Liver (tissue), 9 donors: Measurements from ENCODE around the gene TOX4. TPM values are rescaled to one million over a fixed set of nuclear protein-coding genes. Genes with fewer than 3 reads are reported as not detected.
A peak's percentile ranks its signal among the peaks of the same experiment; 100 is the strongest.

ENCODE experiments used
- DNase-seq: peaks from one replicate; pipeline ENCODE4 v3.0.0-alpha.2; 2017; ENCODE audit warnings: low spot score
- H3K27ac ChIP-seq, 2 donors: one replicate each; pipeline ENCODE4 v1.7.0; 2013; ENCODE audit warnings: inconsistent platforms in 2 of 2, low read length in 2 of 2, control low read depth in 1 of 2, low read depth in 1 of 2, mild to moderate bottlenecking in 1 of 2
- H3K27me3 ChIP-seq, 4 donors: one replicate each; pipeline versions ENCODE4 v1.6.1 to v1.7.0; 2013; ENCODE audit warnings: low read length in 3 of 4, inconsistent platforms in 1 of 4, mild to moderate bottlenecking in 1 of 4, moderate library complexity in 1 of 4; ENCODE audit not compliant: control insufficient read depth in 4 of 4, insufficient read depth in 4 of 4
- H3K36me3 ChIP-seq, 4 donors: one replicate each; pipeline versions ENCODE4 v1.6.1 to v1.7.0; 2013; ENCODE audit warnings: low read length in 3 of 4, mild to moderate bottlenecking in 3 of 4, low read depth in 1 of 4, moderate library complexity in 1 of 4; ENCODE audit not compliant: control insufficient read depth in 4 of 4, insufficient read depth in 3 of 4
- H3K4me1 ChIP-seq, 4 donors: one replicate each; pipeline versions ENCODE4 v1.6.1 to v1.7.0; 2013; ENCODE audit warnings: low read length in 3 of 4, mild to moderate bottlenecking in 3 of 4, moderate library complexity in 1 of 4; ENCODE audit not compliant: control insufficient read depth in 4 of 4, insufficient read depth in 4 of 4
- H3K4me3 ChIP-seq, 3 donors: one replicate each; pipeline versions ENCODE4 v1.6.1 to v1.7.0; 2013; ENCODE audit warnings: low read length in 3 of 3, control low read depth in 1 of 3, low read depth in 1 of 3, mild to moderate bottlenecking in 1 of 3
- H3K9ac ChIP-seq, 2 donors: one replicate each; pipeline ENCODE4 v1.7.0; 2013; ENCODE audit warnings: low read length in 2 of 2, mild to moderate bottlenecking in 2 of 2, moderate library complexity in 2 of 2, control low read depth in 1 of 2, low read depth in 1 of 2
- H3K9me3 ChIP-seq, 4 donors: one replicate each; pipeline versions ENCODE4 v1.6.1 to v1.7.0; 2013; ENCODE audit warnings: low read length in 3 of 4; ENCODE audit not compliant: control insufficient read depth in 4 of 4
- ATF3 ChIP-seq: IDR thresholded peaks from 2 replicates; pipeline ENCODE4 v1.6.1; 2016; ENCODE audit warnings: antibody characterized with exemption
- EGR1 ChIP-seq, 2 donors: IDR thresholded peaks; 2 replicates each; pipeline ENCODE4 v1.6.1; 2016 to 2018; ENCODE audit warnings: antibody characterized with exemption in 2 of 2, low read depth in 2 of 2
- FOXA1 ChIP-seq: IDR thresholded peaks from 2 replicates; pipeline ENCODE4 v1.6.1; 2016; ENCODE audit warnings: antibody characterized with exemption
- FOXA2 ChIP-seq: IDR thresholded peaks from 2 replicates; pipeline ENCODE4 v1.6.1; 2016; ENCODE audit warnings: antibody characterized with exemption
- GABPA ChIP-seq, 2 donors: IDR thresholded peaks in 1 of 2; conservative IDR thresholded peaks in 1 of 2; 2 replicates each; pipeline ENCODE4 v1.6.1; 2016; ENCODE audit warnings: antibody characterized with exemption in 2 of 2, mild to moderate bottlenecking in 1 of 2, moderate library complexity in 1 of 2
- HNF4A ChIP-seq, 2 donors: conservative IDR thresholded peaks; 2 replicates each; pipeline ENCODE4 v1.6.1; 2016; ENCODE audit warnings: antibody characterized with exemption in 2 of 2, mild to moderate bottlenecking in 2 of 2
- HNF4G ChIP-seq: IDR thresholded peaks from 2 replicates; pipeline ENCODE4 v1.6.1; 2016; ENCODE audit warnings: antibody characterized with exemption
- JUND ChIP-seq, 2 donors: IDR thresholded peaks; 2 replicates each; pipeline ENCODE4 v1.6.1; 2016; ENCODE audit warnings: antibody characterized with exemption in 2 of 2
- NR2F2 ChIP-seq: IDR thresholded peaks from 2 replicates; pipeline ENCODE4 v1.6.1; 2016; ENCODE audit warnings: antibody characterized with exemption
- RAD21 ChIP-seq, 2 donors: IDR thresholded peaks; 2 replicates each; pipeline ENCODE4 v1.6.1; 2016; ENCODE audit warnings: antibody characterized with exemption in 2 of 2, mild to moderate bottlenecking in 2 of 2
- REST ChIP-seq: IDR thresholded peaks from 2 replicates; pipeline ENCODE4 v1.6.1; 2016; ENCODE audit warnings: antibody characterized with exemption, mild to moderate bottlenecking
- RXRA ChIP-seq, 2 donors: IDR thresholded peaks; 2 replicates each; pipeline ENCODE4 v1.6.1; 2017 to 2018; ENCODE audit warnings: antibody characterized with exemption in 2 of 2, mild to moderate bottlenecking in 1 of 2
- SP1 ChIP-seq: IDR thresholded peaks from 2 replicates; pipeline ENCODE4 v1.6.1; 2018; ENCODE audit warnings: antibody characterized with exemption, mild to moderate bottlenecking
- TAF1 ChIP-seq: conservative IDR thresholded peaks from 2 replicates; pipeline ENCODE4 v1.6.1; 2016; ENCODE audit warnings: antibody characterized with exemption, mild to moderate bottlenecking
- YY1 ChIP-seq: IDR thresholded peaks from 2 replicates; pipeline ENCODE4 v1.6.1; 2016; ENCODE audit warnings: antibody characterized with exemption, mild to moderate bottlenecking
- ZBTB33 ChIP-seq: IDR thresholded peaks from 2 replicates; pipeline ENCODE4 v1.6.1; 2016; ENCODE audit warnings: antibody characterized with exemption
- WGBS: extraction: QIAGEN DNeasy Blood & Tissue Kit; methylation state at CpG from one replicate; pipeline ENCODE4 v1.1.7; 2013; 5-methylcytosine and 5-hydroxymethylcytosine counted together
- polyA plus RNA-seq, 2 donors: library from polyadenylated mRNA; stranded (reverse) in 1 of 2; unstranded in 1 of 2; fragments of 200-250 nt in 1 of 2; fragments of >200 nt in 1 of 2; fragmentation: Nextera tagmentation in 1 of 2; extraction: Ambion mirVana in 1 of 2; gene quantifications; one replicate each; pipeline versions ENCODE4 v1.2.1 to v1.2.3, GENCODE V29; 2013 to 2015
- total RNA-seq, 2 donors: library from RNA; depleted of rRNA; stranded (reverse); fragments of >200 nt; gene quantifications; one replicate each; pipeline ENCODE4 v1.2.3, GENCODE V29; 2014
- TF ChIP-seq, protein P1 (sequence below): fragments of 150-350 bp; IDR thresholded peaks from 2 replicates; pipeline ENCODE4 v1.5.1; 2017; ENCODE audit warnings: improper control_type of control experiment, low read depth, low read length; ENCODE audit not compliant: missing input control
- TF ChIP-seq, protein P2 (sequence below): IDR thresholded peaks from 2 replicates; pipeline ENCODE4 v1.6.1; 2016; ENCODE audit warnings: antibody characterized with exemption
- donor health status: healthy.
- donor health status: healthy.
- donor health status: healthy.
- donor health status: healthy.
- donor health status: healthy.

TOX4 gene
- total and polyA plus RNA-seq, 4 donors: 16.9 to 29.8 (median 20.4) TPM

DNA sequence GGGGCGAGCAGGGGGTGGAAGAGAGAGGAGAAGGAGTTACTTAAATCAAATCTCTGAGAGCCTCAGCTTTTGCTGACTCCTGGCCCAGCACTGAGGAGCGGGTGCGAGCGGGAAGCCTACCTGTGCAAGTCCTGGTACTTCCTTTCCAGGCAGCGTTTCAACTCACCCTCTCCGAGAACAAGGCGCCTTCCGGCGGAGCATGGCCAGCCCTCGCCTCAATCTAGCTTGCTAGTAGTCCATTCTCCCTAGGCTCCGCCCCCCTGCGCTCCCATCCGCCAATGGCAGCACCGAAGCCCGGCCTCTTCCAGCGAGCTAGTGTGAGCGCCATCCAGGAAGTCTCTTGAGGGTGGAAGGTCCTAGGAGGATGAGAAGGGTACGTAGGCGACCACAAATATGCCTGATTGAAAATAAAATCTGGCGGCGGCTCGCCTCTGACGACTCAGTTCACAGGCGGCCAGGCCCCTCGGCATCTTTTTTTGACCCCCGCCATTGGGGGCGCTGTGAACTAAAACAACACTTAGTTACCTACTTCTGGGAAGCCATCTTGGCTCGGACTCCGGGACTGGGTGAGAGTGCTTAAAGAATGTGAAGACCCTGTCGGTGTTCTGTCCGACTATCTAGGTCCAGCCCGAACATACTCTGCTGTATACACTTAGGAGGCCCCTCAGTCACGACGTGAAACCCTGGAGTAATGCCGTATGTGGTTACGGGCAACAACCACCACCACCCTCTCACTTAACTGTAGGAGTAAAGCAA, 20.9 kb upstream of the TOX4 start, which contains the start of gene CHD8:
CHD8 (minus strand) TSS at position 212 of the 756 bp plus-strand sequence. CDS start 24,480 bp downstream, outside the sequence.
- peak within 1 kb of the TSS; percentile 94 to 96 for H3K27ac ChIP-seq
- H3K36me3 ChIP-seq: peaks cover 3 to 10% (median 5%) of the 10 kb centered on the region in 4 donors
- under 1% methylated on average over 36 of the region's 36 CpGs for WGBS
- TF ChIP-seq RAD21 (IDR thresholded peaks at IDR 0.05) (peak; percentile 60 to 63), JUND (IDR thresholded peaks at IDR 0.05) (peak; percentile 70 to 77), YY1 (peak; percentile 99), TAF1 (peak; percentile 88), GABPA (IDR thresholded peaks at IDR 0.05 in 1 of 2, conservative IDR thresholded peaks at IDR 0.05 in 1 of 2) (peak; percentile 57 to 90), ZBTB33 (peak; percentile 72), REST (peak; percentile 77), ATF3 (no peak), NR2F2 (peak; percentile 88), FOXA2 (peak; percentile 17), HNF4G (peak; percentile 29), SP1 (peak; percentile 94), RXRA (IDR thresholded peaks at IDR 0.05) (peak; percentile 85 to 95), HNF4A (conservative IDR thresholded peaks at IDR 0.05) (peak; percentile 48 to 55), FOXA1 (peak; percentile 32), EGR1 (IDR thresholded peaks at IDR 0.05; ENCODE audit: low read depth in 2 of 2) (peak; percentile 17 to 55)
- TF ChIP-seq, protein P1, sequence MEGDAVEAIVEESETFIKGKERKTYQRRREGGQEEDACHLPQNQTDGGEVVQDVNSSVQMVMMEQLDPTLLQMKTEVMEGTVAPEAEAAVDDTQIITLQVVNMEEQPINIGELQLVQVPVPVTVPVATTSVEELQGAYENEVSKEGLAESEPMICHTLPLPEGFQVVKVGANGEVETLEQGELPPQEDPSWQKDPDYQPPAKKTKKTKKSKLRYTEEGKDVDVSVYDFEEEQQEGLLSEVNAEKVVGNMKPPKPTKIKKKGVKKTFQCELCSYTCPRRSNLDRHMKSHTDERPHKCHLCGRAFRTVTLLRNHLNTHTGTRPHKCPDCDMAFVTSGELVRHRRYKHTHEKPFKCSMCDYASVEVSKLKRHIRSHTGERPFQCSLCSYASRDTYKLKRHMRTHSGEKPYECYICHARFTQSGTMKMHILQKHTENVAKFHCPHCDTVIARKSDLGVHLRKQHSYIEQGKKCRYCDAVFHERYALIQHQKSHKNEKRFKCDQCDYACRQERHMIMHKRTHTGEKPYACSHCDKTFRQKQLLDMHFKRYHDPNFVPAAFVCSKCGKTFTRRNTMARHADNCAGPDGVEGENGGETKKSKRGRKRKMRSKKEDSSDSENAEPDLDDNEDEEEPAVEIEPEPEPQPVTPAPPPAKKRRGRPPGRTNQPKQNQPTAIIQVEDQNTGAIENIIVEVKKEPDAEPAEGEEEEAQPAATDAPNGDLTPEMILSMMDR: peak; percentile 66
- TF ChIP-seq, protein P2, sequence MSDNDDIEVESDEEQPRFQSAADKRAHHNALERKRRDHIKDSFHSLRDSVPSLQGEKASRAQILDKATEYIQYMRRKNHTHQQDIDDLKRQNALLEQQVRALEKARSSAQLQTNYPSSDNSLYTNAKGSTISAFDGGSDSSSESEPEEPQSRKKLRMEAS: peak; percentile 87
- peak within 1 kb of the TSS; percentile 83 to 94 (median 94) for H3K4me3 ChIP-seq
- peak within 1 kb of the TSS; percentile 94 to 99 for H3K9ac ChIP-seq
- H3K4me1 ChIP-seq: peaks cover 3 to 16% (median 10%) of the 10 kb centered on the region in 4 donors
- peak; percentile 98 for DNase-seq
- H3K9me3 ChIP-seq: no peaks in the 10 kb centered on the region
- no peaks in the 10 kb centered on the region for H3K27me3 ChIP-seq
